ENCODE data around the gene PARD3.

Gene PARD3

GRCh38 chr10:34644224-34644623 lies 170.9 kb downstream of the PARD3 start:
- no peaks in the 10 kb centered on the region for H3K36me3 ChIP-seq
- DNase-seq: peak; percentile 56
- H3K27me3 ChIP-seq (ENCODE audit: insufficient read depth, low read depth, severe bottlenecking): no peaks in the 10 kb centered on the region
- no peak overlapping the region for H3K4me3 ChIP-seq (ENCODE audit: low read depth, low read length)
- H3K9me3 ChIP-seq (ENCODE audit: severe bottlenecking): no peaks in the 10 kb centered on the region
- no peak overlapping the region for H3K27ac ChIP-seq
- TF ChIP-seq, protein P1, sequence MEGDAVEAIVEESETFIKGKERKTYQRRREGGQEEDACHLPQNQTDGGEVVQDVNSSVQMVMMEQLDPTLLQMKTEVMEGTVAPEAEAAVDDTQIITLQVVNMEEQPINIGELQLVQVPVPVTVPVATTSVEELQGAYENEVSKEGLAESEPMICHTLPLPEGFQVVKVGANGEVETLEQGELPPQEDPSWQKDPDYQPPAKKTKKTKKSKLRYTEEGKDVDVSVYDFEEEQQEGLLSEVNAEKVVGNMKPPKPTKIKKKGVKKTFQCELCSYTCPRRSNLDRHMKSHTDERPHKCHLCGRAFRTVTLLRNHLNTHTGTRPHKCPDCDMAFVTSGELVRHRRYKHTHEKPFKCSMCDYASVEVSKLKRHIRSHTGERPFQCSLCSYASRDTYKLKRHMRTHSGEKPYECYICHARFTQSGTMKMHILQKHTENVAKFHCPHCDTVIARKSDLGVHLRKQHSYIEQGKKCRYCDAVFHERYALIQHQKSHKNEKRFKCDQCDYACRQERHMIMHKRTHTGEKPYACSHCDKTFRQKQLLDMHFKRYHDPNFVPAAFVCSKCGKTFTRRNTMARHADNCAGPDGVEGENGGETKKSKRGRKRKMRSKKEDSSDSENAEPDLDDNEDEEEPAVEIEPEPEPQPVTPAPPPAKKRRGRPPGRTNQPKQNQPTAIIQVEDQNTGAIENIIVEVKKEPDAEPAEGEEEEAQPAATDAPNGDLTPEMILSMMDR (IDR thresholded peaks at IDR 0.05; ENCODE audit: low read depth, low read length): no peak

- Histone ChIP-seq H3K27me3 (ENCODE audit: insufficient read depth, low read depth, severe bottlenecking) (no peaks in the 10 kb centered on the region), H3K9me3 (ENCODE audit: severe bottlenecking) (no peaks in the 10 kb centered on the region), H3K36me3 (no peaks in the 10 kb centered on the region), H3K4me3 (ENCODE audit: low read depth, low read length) (no peak overlapping the region), H3K27ac (no peak overlapping the region)
- DNase-seq: no peak
- TF ChIP-seq, protein P1 (IDR thresholded peaks at IDR 0.05; ENCODE audit: low read depth, low read length): no peak
These were observed 171.5 kb downstream of the PARD3 start for GRCh38 chr10:34643620-34644019.

DNA sequence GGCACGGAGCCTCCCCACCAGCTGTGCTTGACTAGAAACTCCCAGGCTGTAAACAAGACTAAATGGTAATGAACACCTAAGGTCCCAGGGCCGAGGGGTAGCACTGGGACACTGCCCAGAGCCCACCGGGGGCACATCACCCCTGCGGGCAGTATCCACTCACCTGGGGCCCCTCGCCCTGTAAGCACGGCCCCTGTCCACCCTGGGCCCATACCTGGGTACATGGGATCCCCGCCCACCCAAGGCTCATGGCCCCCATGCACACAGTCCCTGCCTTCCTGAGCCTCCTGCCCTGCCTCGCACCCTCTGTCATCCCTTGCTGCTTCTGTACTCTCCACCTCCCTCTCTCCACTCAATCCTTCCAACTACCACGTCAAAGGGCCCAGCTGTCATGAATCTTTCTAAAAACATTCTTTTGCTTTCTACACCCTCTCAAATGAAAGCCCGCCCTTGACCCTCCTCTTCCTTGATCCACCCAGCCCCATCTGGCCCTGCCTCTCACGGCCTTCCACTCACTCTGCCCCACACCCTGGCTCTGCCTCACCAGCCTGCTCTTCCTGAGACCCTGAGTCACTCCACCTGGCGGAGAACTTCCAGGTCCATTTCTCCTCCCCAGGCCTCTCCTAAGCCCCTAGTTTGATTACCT lies 173.1 kb downstream of the PARD3 start:
- H3K4me3 ChIP-seq (ENCODE audit: low read depth, low read length): no peak overlapping the region
- no peak overlapping the region for H3K27ac ChIP-seq
- TF ChIP-seq, protein P1 (IDR thresholded peaks at IDR 0.05; ENCODE audit: low read depth, low read length): no peak
- no peaks in the 10 kb centered on the region for H3K27me3 ChIP-seq (ENCODE audit: insufficient read depth, low read depth, severe bottlenecking)
- H3K36me3 ChIP-seq: no peaks in the 10 kb centered on the region
- no peaks in the 10 kb centered on the region for H3K9me3 ChIP-seq (ENCODE audit: severe bottlenecking)
- no peak for DNase-seq

- no peaks in the 10 kb centered on the region for H3K36me3 ChIP-seq
- DNase-seq: no peak
- TF ChIP-seq, protein P1 (IDR thresholded peaks at IDR 0.05; ENCODE audit: low read depth, low read length): no peak
These were observed 173.8 kb downstream of the PARD3 start for GRCh38 chr10:34641147-34641912.

DNA sequence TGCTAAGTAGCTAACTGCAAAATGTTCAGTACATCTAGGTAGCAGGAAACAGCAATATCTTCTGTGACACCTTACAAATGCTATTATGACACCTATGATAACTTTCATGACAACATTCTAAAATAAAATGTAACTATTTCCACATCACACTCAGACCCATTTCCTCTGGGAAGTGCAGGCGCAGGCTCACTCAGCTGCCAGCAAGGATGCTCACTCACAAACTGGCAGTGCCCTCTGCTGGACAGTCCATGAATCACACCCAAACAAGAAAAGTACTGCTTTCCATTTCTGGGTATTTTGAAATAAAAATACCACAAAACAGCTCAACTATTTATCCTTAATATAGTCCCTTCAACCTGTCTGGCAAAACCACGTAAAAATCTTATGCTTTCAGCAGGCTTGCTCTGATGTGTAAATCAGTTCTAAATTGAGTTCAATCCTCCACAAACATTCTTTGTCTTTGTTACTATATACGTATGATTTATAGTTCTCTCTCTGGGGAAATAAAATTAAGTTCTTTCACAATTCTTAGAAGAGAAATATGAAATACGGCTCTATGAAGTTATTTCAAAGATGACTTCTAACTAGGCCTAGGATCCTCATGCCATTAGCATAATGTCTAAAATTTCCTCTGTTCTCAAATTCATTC lies 176.6 kb downstream of the PARD3 start:
- DNase-seq: peak; percentile 56
- Histone ChIP-seq H3K9me3 (ENCODE audit: severe bottlenecking) (no peaks in the 10 kb centered on the region), H3K36me3 (no peaks in the 10 kb centered on the region), H3K4me3 (ENCODE audit: low read depth, low read length) (no peak overlapping the region), H3K27me3 (ENCODE audit: insufficient read depth, low read depth, severe bottlenecking) (no peaks in the 10 kb centered on the region), H3K27ac (no peak overlapping the region)
- TF ChIP-seq, protein P1 (IDR thresholded peaks at IDR 0.05; ENCODE audit: low read depth, low read length): peak; percentile 70

More at GRCh38 chr10:34641147-34641912, 173.8 kb downstream of the PARD3 start:
- H3K27me3 ChIP-seq (ENCODE audit: insufficient read depth, low read depth, severe bottlenecking): no peaks in the 10 kb centered on the region
- H3K9me3 ChIP-seq (ENCODE audit: severe bottlenecking): no peaks in the 10 kb centered on the region
- no peak overlapping the region for H3K4me3 ChIP-seq (ENCODE audit: low read depth, low read length)
- no peak overlapping the region for H3K27ac ChIP-seq

Data from WERI-Rb-1 (cell line).